8988T (cell line): ENCODE results near the gene CAMSAP3.

ENCODE experiments used
- DNase-seq: peaks from one replicate; pipeline ENCODE4 v3.0.0; 2011

The CAMSAP3 gene

DNA sequence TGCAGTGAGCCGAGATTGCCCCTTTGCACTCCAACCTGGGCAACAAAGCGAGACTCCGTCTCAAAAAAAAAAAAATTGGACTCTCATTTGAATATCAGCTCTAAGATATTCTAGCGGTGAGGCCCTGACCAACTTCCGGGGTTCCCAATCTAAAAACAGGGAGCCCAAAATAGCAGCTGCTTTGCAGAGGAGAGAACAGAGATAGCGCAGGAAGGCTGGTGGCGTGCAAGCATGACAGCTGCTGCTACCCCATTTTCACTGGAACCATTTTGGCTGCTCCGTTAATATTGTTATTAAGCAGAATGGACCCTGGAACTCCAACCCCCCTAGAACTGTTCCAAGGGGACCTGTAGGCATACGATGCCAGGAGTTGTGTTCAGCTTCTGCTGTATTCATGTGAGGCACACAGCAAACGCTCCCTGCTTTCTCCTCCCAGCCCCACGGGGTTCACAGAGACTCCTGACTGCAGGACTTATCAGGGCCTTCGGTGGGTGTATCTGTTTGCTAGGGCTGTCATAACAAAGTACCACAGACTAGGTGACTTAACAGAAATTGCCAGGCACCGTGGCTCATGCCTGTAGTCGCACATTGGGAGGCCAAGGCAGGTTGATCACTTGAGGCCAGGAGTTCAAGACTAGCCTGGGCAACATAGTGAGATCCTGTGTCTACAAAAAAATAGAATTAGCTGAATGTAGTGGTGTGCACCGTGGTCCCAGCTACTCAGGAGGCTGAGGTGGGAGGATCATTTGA is 52.8 kb downstream of the CAMSAP3 start:
- no peak for DNase-seq

DNA sequence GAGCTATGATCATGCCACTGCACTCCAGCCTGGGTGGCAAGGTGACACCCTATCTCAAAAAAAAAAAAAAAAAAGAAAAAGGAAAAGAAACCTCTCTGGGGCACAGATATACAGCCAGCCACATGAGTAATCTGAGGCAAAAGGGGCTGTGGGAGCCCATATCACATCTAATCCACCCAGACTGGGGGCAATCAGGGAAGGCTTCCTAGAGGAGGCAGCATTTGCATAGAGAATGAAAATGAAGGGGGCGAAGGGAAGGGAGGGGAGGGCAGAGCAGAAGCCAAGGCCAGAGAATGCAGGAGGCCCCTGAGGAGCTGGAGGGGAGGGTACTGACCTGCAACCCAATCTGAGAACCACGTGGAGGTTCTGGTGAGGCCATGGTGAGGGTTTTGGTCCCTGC is 54.5 kb downstream of the CAMSAP3 start:
- no peak for DNase-seq

DNA sequence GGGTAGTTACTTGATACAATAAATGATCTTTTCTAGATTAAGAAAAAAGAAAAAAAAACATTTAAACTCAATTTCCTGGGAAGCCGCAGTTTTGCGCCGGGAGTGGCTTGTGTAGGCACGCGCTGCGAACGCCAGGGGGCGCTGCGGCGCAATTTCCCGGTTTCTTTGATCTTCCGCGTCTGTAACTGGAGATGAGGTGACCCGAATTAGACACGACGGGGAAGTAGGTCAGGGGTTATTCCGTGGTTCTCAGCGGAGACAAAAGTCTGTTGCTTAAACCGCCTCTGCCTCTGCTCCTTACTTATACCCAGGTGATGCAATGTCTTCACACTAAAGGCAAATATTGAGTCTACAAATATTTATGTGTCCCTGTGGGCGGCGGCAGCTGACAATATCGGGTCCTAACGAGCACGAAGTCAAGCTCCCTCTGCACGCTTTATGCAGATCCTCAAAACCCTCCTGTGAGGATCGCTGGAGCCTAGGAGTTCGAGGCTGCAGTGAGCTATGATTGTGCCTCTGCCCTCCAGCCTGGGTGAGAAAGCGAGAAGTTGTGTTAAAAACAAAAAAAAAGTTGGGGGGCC is 56.5 kb downstream of the CAMSAP3 start:
- DNase-seq: no peak

DNA sequence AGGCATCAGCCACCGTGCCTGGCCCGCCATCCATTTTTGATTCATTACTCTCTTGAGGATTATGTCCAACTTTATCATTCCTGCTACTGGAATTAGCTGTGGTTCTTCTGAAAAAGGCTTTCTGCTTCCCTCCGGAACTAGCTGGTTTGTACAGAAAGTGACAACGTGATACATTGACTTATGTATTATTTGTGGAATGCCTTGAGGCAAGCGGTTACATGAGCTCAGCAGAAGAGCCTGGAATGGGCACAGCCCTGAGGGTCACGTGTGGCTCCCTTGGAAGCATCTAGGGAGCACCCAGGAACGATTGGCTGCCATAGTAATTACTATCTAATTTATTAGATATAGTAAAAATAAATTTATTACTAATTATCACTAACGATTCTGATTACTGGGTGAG is 58.7 kb downstream of the CAMSAP3 start:
- DNase-seq: no peak

DNA sequence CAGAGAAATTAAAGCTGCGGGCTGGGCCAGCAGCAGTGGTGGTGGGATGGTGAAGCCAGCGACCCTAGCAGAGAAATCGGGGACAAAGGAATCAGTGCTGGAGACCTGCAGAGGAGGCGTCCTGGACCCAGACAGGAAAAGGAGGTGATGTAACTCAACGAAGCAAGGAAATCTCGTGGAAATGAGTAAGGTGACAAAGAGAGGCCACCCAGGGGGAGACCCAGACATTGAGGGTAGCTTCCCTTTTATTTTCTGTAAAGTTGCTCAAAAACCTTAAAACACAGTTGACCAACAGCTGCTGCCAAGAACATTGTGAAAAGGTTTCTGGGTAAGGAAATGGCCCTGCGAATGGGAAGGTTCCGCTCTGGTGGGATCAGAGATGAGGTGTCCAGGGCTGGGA is 59.9 kb downstream of the CAMSAP3 start:
- no peak for DNase-seq

DNA sequence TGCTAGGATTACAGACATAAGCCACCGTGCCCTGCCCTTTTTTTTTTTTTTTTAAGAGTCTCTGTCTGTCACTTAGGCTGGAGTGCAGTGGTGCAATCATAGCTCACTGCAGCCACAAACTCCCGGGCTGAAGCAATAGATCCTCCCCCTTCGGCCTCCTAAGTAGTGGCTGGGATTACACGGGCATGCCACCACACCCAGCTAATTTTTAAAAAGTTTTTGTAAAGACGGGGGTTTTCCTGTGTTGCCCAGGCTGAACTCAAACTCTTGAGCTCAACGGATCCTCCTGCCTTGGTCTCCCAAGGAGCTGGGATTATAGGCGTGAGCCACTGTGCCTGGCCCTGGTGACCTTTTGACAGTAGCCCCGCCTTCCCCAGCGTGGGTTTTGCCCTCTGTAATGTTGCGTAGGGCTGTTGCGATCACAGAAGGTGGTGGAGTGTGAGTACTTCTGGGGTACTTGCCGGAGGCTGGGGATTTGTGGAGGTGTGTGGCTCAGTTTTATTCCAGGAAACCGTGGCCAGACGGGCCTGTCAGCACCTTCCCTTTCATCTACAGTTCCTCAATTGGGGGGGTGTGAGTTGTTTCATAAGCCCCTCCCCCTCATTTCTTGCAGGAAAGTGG is 61.6 kb downstream of the CAMSAP3 start:
- no peak for DNase-seq

DNA sequence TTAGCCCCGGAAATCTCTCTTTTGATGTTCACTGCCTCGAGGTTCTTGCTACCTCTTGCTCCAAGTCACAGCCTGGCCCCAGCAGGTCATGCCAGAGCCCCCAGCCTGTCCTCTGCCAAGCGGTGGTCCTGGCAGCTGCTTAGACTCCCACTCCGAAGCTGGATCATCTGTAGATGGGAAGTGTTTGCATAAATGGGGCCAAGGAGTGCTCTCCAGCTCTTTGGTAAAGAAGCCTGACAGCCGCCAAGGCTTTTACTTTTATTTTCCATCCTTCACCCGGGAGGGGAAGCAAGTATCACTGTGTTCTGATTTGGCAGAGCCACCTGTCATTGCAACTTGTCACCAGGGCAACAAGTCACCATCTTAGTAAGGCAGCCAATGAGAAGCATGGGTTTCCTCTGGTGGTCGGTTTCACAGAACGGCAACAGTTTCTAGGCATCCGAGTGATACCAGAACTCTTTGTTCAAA is 62.6 kb downstream of the CAMSAP3 start:
- DNase-seq: no peak

DNA sequence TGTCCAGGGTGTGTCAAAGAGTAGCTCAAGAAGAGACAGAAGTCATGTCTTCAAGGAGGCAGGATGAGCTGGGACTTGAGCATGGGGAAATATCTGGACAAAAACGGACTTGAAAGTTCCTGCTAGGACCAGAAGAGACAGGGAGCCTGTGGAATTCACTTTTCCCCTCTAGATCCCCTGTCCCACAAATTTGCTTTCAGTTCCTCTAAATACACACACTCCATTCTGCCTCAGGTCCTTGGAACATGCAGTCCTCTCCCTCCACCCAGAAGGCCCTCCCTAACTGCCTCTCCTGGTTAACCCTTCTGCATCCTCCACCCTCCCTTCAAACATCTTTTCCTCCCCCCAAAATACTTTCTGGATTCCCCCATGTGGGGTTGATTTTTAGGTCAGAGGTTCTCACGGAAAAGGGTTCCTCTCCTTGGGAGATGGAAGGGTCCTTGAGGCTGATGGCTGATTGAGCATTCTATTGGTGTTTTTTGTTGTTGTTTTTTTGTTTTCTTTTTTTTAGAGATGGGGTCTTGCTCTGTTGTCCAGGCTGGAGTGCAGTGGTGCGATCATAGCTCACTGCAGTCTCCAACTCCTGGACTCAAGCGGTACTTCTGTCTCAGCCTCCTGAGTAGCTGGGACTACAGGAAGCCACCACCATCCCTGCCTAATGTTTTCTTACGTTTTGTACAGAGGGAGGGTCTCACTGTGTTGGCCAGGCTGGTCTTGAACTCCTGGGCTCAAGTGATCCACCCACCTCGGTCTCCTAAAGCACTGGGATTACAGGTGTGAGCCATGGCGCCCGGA is 66.3 kb downstream of the CAMSAP3 start:
- DNase-seq: no peak

DNA sequence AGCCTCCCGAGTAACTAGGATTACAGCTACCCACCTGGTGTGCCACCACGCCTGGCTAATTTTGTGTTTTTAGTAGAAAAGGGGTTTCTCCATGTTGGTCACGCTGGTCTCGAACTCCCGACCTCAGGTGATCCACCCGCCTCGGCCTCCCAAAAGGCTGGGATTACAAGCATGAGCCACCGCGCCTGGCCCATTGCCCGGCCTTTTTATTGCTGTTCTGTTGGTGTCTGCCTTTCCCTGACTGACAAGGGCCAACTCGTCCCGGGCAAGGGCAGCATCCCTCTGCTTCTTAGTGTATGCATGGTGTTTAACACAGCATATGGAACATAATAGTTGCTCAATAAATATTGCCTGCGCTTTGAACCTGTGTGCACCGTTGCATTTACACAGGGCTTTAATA is 67.0 kb downstream of the CAMSAP3 start:
- DNase-seq: no peak

DNA sequence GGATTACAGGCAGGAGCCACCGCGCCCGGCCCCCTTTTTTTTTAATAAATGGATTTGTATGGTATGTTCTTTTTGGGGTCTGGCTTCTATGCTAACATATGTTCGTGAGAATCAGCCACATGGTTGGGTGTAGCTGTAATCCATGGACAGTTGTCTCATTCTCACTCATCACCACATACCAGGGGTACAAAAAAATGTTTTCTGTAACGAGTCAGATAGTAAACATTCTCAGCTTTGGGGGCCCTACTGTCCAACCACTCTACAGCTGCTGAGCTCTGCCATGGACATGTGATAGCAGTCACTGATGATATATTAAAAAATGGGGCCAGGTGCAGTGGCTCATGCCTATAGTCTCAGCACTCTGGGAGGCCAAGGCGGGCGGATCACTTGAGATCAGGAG is 68.0 kb downstream of the CAMSAP3 start:
- DNase-seq: no peak

DNA sequence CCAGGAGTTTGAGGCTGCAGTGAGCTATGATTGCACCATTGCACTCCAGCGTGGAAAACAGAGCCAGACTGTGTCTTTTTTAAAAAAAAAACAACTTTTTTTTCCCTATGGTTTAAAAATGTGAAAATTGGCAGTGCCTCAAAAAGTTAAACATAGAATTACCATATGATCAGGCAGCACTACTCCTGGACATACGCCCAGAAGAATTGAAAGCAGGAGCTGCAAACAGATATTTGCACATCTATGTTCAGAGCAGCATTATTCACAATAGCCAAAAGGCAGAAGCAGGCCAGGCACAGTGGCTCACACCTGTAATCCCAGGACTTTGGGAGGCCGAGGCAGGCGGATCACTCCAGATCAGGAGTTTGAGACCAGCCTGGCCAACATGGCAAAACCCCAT is 69.4 kb downstream of the CAMSAP3 start:
- no peak for DNase-seq
